ENCODE measurements around the gene TGM2.

Gene TGM2

GRCh38 chr20:38141889-38142494, 23.1 kb downstream of the TGM2 start:
- no peak for DNase-seq

GRCh38 chr20:38141204-38141888, 23.7 kb downstream of the TGM2 start:
- DNase-seq: no peak

GRCh38 chr20:38139977-38140753, 24.9 kb downstream of the TGM2 start:
- DNase-seq: peak; percentile 87

- DNase-seq: no peak
Measured at GRCh38 chr20:38139156-38139912, 25.7 kb downstream of the TGM2 start.

GRCh38 chr20:38138086-38138778, 26.8 kb downstream of the TGM2 start:
- DNase-seq: no peak

- no peak for DNase-seq
Measured at GRCh38 chr20:38137441-38138037, 27.5 kb downstream of the TGM2 start.

- no peak for DNase-seq
Measured at GRCh38 chr20:38136421-38137245, 28.4 kb downstream of the TGM2 start.

GRCh38 chr20:38135651-38136420, 29.2 kb downstream of the TGM2 start:
- no peak for DNase-seq

- DNase-seq: no peak
Measured at GRCh38 chr20:38135271-38135650, 29.8 kb downstream of the TGM2 start.

GRCh38 chr20:38134427-38135270, 30.4 kb downstream of the TGM2 start:
- no peak for DNase-seq

- no peak for DNase-seq
Measured at GRCh38 chr20:38133680-38134426, 31.2 kb downstream of the TGM2 start.

GRCh38 chr20:38132910-38133501, 32.1 kb downstream of the TGM2 start:
- no peak for DNase-seq

- DNase-seq: no peak
Measured at GRCh38 chr20:38132156-38132909, 32.7 kb downstream of the TGM2 start.

GRCh38 chr20:38131588-38132121, 33.4 kb downstream of the TGM2 start:
- DNase-seq: peak; percentile 75

GRCh38 chr20:38130687-38131587, 34.1 kb downstream of the TGM2 start:
- DNase-seq: no peak

Measured in NCI-H146 (cell line).